GM23248 (cell line): ENCODE measurements around the gene MSL3B.
A peak's percentile ranks its signal among the peaks of the same experiment; 100 is the strongest.

Experiments used
- DNase-seq: peaks from one replicate; pipeline ENCODE4 v3.0.0-alpha.2; 2015
- H2AFZ ChIP-seq: fragments of 200-600 bp; sonication (generic); 2 replicates; pipeline ENCODE4 v1.6.1; 2016; ENCODE audit warnings: antibody characterized with exemption
- H3F3A ChIP-seq: fragments of 200-600 bp; sonication (generic); 2 replicates; pipeline ENCODE4 v1.6.1; 2016; ENCODE audit warnings: mild to moderate bottlenecking, antibody characterized with exemption, mixed run types; ENCODE audit not compliant: insufficient read depth
- H3K27ac ChIP-seq: fragments of 200-600 bp; sonication (generic); 2 replicates; pipeline ENCODE4 v1.5.1; 2016; ENCODE audit warnings: mild to moderate bottlenecking
- H3K27me3 ChIP-seq: fragments of 200-600 bp; sonication (generic); replicated peaks from 2 replicates; pipeline ENCODE4 v1.6.1; 2016; ENCODE audit warnings: mild to moderate bottlenecking; ENCODE audit not compliant: insufficient read depth
- H3K36me3 ChIP-seq: fragments of 200-600 bp; sonication (generic); 2 replicates; pipeline ENCODE4 v1.6.1; 2016; ENCODE audit warnings: low read depth, mild to moderate bottlenecking
- H3K4me1 ChIP-seq: fragments of 200-600 bp; sonication (generic); 2 replicates; pipeline ENCODE4 v1.6.1; 2016; ENCODE audit warnings: mild to moderate bottlenecking; ENCODE audit not compliant: insufficient read depth
- H3K4me2 ChIP-seq: fragments of 200-600 bp; sonication (generic); one replicate; pipeline ENCODE4 v1.6.1; 2016; ENCODE audit warnings: mild to moderate bottlenecking; ENCODE audit not compliant: unreplicated experiment
- H3K4me3 ChIP-seq: fragments of 200-600 bp; sonication (generic); 2 replicates; pipeline ENCODE4 v1.5.1; 2016; ENCODE audit warnings: mild to moderate bottlenecking
- H3K79me2 ChIP-seq: fragments of 200-600 bp; sonication (generic); 2 replicates; pipeline ENCODE4 v1.6.1; 2016; ENCODE audit warnings: mild to moderate bottlenecking; ENCODE audit not compliant: insufficient read depth
- H3K9ac ChIP-seq: fragments of 200-600 bp; sonication (generic); 2 replicates; pipeline ENCODE4 v1.6.1; 2016; ENCODE audit warnings: mild to moderate bottlenecking
- H3K9me2 ChIP-seq: fragments of 200-600 bp; sonication (generic); 2 replicates; pipeline ENCODE4 v1.6.1; 2016; ENCODE audit warnings: mixed run types, mild to moderate bottlenecking, moderate library complexity; ENCODE audit not compliant: insufficient read depth
- H3K9me3 ChIP-seq: fragments of 200-600 bp; sonication (generic); one replicate; pipeline ENCODE4 v1.6.1; 2017; ENCODE audit warnings: low read depth
- H4K20me1 ChIP-seq: fragments of 200-600 bp; sonication (generic); 2 replicates; pipeline ENCODE4 v1.6.0; 2016; ENCODE audit not compliant: insufficient read depth
- EZH2 ChIP-seq: fragments of 200-600 bp; sonication (generic); IDR thresholded peaks from 2 replicates; pipeline ENCODE4 v1.6.1; 2018; ENCODE audit warnings: antibody characterized with exemption, mild to moderate bottlenecking; ENCODE audit not compliant: insufficient read depth, poor library complexity, severe bottlenecking
- EZH2phosphoT487 ChIP-seq: fragments of 200-600 bp; sonication (generic); IDR thresholded peaks from 2 replicates; pipeline ENCODE4 v1.6.1; 2018; ENCODE audit warnings: antibody characterized with exemption, moderate library complexity, mild to moderate bottlenecking, low read depth; ENCODE audit not compliant: insufficient read depth
- WGBS, 2 experiments: methylation state at CpG; one replicate each; pipeline ENCODE4 v1.1.6; 2015 to 2017; ENCODE audit warnings: low lambda C conversion rate in 2 of 2, low coverage in 1 of 2; ENCODE audit errors: missing lambda C conversion rate in 2 of 2; 5-methylcytosine and 5-hydroxymethylcytosine counted together
- in situ Hi-C: fragments of 300-500 bp; cut with MboI; formaldehyde crosslinking; loops from 2 replicates; pipeline ENCODE4 v1.15.0; 2020

The MSL3B gene

GRCh38 chr2:233856184-233856583 lies 12.0 kb downstream of the MSL3B start:
- Histone ChIP-seq H3K79me2 (peaks cover 31% of the 10 kb centered on the region), H3F3A (peaks cover 5% of the 10 kb centered on the region; the same call in 1 of the 2 replicates), H3K4me3 (no peak overlapping the region), H3K9me3 (no peaks in the 10 kb centered on the region), H4K20me1 (no peaks in the 10 kb centered on the region), H3K36me3 (no peaks in the 10 kb centered on the region), H3K9me2 (no peaks in the 10 kb centered on the region), H2AFZ (no peak overlapping the region), H3K4me2 (no peak overlapping the region), H3K4me1 (peaks cover 12% of the 10 kb centered on the region; the same call in 1 of the 2 replicates), H3K27ac (no peak overlapping the region), H3K9ac (no peak overlapping the region), H3K27me3 (no peaks in the 10 kb centered on the region)
- TF ChIP-seq EZH2phosphoT487 (no peak), EZH2 (no peak)
- no peak for DNase-seq
- in situ Hi-C loops, result no loop called here
- 89 to 90% methylated on average over 5 of the region's 5 CpGs for WGBS, 2 experiments

- in situ Hi-C loops, result no loop called here
- no peaks in the 10 kb centered on the region for H3K9me2 ChIP-seq
- H3K79me2 ChIP-seq, result peaks cover 40% of the 10 kb centered on the region
- no peaks in the 10 kb centered on the region for H3K27me3 ChIP-seq
- DNase-seq, result no peak
- H2AFZ ChIP-seq, result peak overlapping the region; percentile 97
- H3K4me1 ChIP-seq, result peaks cover 12% of the 10 kb centered on the region; the same call in 1 of the 2 replicates
- no peaks in the 10 kb centered on the region for H3K9me3 ChIP-seq
- peaks cover 5% of the 10 kb centered on the region; the same call in 1 of the 2 replicates for H3F3A ChIP-seq
- 0 out of 2 replicates have a peak overlapping the region, but pooled peaks have one; percentile 52 for H3K27ac ChIP-seq
- H3K4me2 ChIP-seq, result peak overlapping the region; percentile 79
- no peak for TF ChIP-seq EZH2phosphoT487
- TF ChIP-seq EZH2, result no peak
- 69 to 77% methylated on average over 5 of the region's 5 CpGs for WGBS, 2 experiments
- H4K20me1 ChIP-seq, result no peaks in the 10 kb centered on the region
- peak overlapping the region; percentile 80 for H3K9ac ChIP-seq
- no peaks in the 10 kb centered on the region for H3K36me3 ChIP-seq
- H3K4me3 ChIP-seq, result peak overlapping the region; percentile 95; the same call in 1 of the 2 replicates
Measured at GRCh38 chr2:233855345-233855744, 12.8 kb downstream of the MSL3B start.

- Histone ChIP-seq H4K20me1 (no peaks in the 10 kb centered on the region), H3K4me1 (peaks cover 12% of the 10 kb centered on the region; the same call in 1 of the 2 replicates), H3K9me2 (no peaks in the 10 kb centered on the region), H3K4me2 (peak within 1 kb of the TSS; percentile 79), H3K79me2 (peaks cover 49% of the 10 kb centered on the region), H3K9ac (peak within 1 kb of the TSS; percentile 80), H3K4me3 (peak within 1 kb of the TSS; percentile 95), H2AFZ (peak within 1 kb of the TSS; percentile 97), H3F3A (peaks cover 5% of the 10 kb centered on the region; the same call in 1 of the 2 replicates), H3K36me3 (no peaks in the 10 kb centered on the region), H3K9me3 (no peaks in the 10 kb centered on the region), H3K27me3 (no peaks in the 10 kb centered on the region), H3K27ac (peak within 1 kb of the TSS; percentile 52)
- WGBS, 2 experiments, result 1 to 2% methylated on average over 44 to 60 of the region's 60 CpGs
- in situ Hi-C loops, result no loop called here
- peak; percentile 98 for DNase-seq
- no peak for TF ChIP-seq EZH2phosphoT487
Measured at GRCh38 chr2:233854241-233854981, 13.8 kb downstream of the MSL3B start, which contains the start of gene HJURP. TSS of gene HJURP (minus strand) at chr2:233854535. CDS start at chr2:233854500, 35 bp downstream.

- H3K9me3 ChIP-seq, result no peaks in the 10 kb centered on the region
- H3K27ac ChIP-seq, result 0 out of 2 replicates have a peak overlapping the region, but pooled peaks have one; percentile 1
- H2AFZ ChIP-seq, result peak overlapping the region; percentile 97
- H3K4me1 ChIP-seq, result peaks cover 12% of the 10 kb centered on the region; the same call in 1 of the 2 replicates
- H3K36me3 ChIP-seq, result no peaks in the 10 kb centered on the region
- no peaks in the 10 kb centered on the region for H3K27me3 ChIP-seq
- H3F3A ChIP-seq, result peaks cover 5% of the 10 kb centered on the region; the same call in 1 of the 2 replicates
- peak overlapping the region; percentile 60 for H3K4me2 ChIP-seq
- peaks cover 54% of the 10 kb centered on the region for H3K79me2 ChIP-seq
- WGBS, 2 experiments, result 0% methylated on average over 4 to 24 of the region's 25 CpGs
- H4K20me1 ChIP-seq, result no peaks in the 10 kb centered on the region
- TF ChIP-seq EZH2phosphoT487 (no peak), EZH2 (no peak)
- peak overlapping the region; percentile 95 for H3K4me3 ChIP-seq
- in situ Hi-C loops, result no loop called here
- H3K9ac ChIP-seq, result peak overlapping the region; percentile 80
- H3K9me2 ChIP-seq, result no peaks in the 10 kb centered on the region
- no peak for DNase-seq
Measured at GRCh38 chr2:233853883-233854240, 14.3 kb downstream of the MSL3B start.
